Measurements from ENCODE around the gene ARHGAP31.

DNA sequence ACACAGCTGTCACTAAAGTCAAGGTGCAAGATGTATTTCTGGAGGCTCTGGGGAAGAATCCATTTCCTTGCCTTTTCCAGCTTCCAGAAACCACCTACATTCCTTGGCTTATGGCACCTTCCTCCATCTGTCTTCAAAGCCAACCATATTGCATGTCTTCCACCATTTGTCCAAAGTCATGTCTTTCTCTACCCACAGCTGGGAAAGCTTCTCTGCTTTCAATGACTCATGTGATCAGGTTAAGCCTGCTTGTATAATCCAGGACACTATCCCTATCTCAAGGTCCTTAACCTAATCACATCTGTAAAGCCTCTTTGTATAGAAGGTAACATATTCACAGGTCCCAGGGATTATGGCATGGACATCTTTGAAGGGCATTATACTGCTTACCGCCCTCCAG lies 14.2 kb downstream of the ARHGAP31 start:
- TF ChIP-seq POLR2AphosphoS5 (IDR thresholded peaks at IDR 0.05; ENCODE audit: low read depth, low read length) (no peak), TAF1 (IDR thresholded peaks at IDR 0.05; ENCODE audit: borderline replicate concordance, insufficient read depth, low read length) (no peak), REST (IDR thresholded peaks at IDR 0.05; ENCODE audit: insufficient read depth in 1 of 2, low read depth in 2 of 2, low read length in 2 of 2) (no peak), SIN3A (IDR thresholded peaks at IDR 0.05; ENCODE audit: borderline replicate concordance, insufficient read depth, low read length) (no peak), FOXP2 (optimal IDR thresholded peaks at IDR 0.05; ENCODE audit: borderline replicate concordance, extremely low read depth, extremely low read length, insufficient read depth) (no peak)

All from PFSK-1 (cell line).